ENCODE results near the gene SLC12A1. TPM values are rescaled to one million over a fixed set of nuclear protein-coding genes. Genes with fewer than 3 reads are reported as not detected.

Gene SLC12A1
- total and polyA plus RNA-seq, 2 experiments from 2014 or later: 0.57 to 0.59 TPM

GRCh38 chr15:48331796-48332641 lies 125.9 kb downstream of the SLC12A1 start:
- no peaks in the 10 kb centered on the region for H3K9me2 ChIP-seq (ENCODE audit: insufficient read depth)
- H3F3A ChIP-seq (replicated peaks; ENCODE audit: low read depth): no peaks in the 10 kb centered on the region
- H3K4me1 ChIP-seq (ENCODE audit: insufficient read depth): peaks cover 20% of the 10 kb centered on the region
- H3K27me3 ChIP-seq (ENCODE audit: insufficient read depth): no peaks in the 10 kb centered on the region
- peaks cover 37% of the 10 kb centered on the region for H3K36me3 Mint-ChIP-seq (ENCODE audit: low read depth)
- H3K4me1 Mint-ChIP-seq: peaks cover 34% of the 10 kb centered on the region
- ATAC-seq (peak; percentile 57), DNase-seq (ENCODE audit: low spot score) (peak; percentile 80)
- H3K27ac Mint-ChIP-seq: peak overlapping the region; percentile 96
- no peaks in the 10 kb centered on the region for H3K9me3 Mint-ChIP-seq
- peaks cover 15% of the 10 kb centered on the region; the same call in 1 of the 2 replicates for H3K36me3 ChIP-seq (ENCODE audit: insufficient read depth)
- TF ChIP-seq EZH2 (IDR thresholded peaks at IDR 0.05; ENCODE audit: low read depth, unreplicated experiment) (no peak), POLR2AphosphoS5 (IDR thresholded peaks at IDR 0.05; ENCODE audit: low read depth) (peak; percentile 64)
- peak overlapping the region; percentile 90 for H3K4me3 ChIP-seq
- H3K79me2 ChIP-seq (replicated peaks; ENCODE audit: insufficient read depth): peaks cover 35% of the 10 kb centered on the region
- no peaks in the 10 kb centered on the region; the same call in 1 of the 2 replicates for H4K20me1 ChIP-seq (replicated peaks; ENCODE audit: insufficient read depth)
- H3K27me3 Mint-ChIP-seq (ENCODE audit: insufficient read depth, low read depth, poor library complexity): peaks cover 4% of the 10 kb centered on the region
- peak overlapping the region; percentile 83 for H3K4me2 ChIP-seq
- H3K27ac ChIP-seq (ENCODE audit: low read depth): peak overlapping the region; percentile 89
- H3K4me3 Mint-ChIP-seq: peak overlapping the region; percentile 96
- peak overlapping the region; percentile 81; the same call in 1 of the 2 replicates for H2AFZ ChIP-seq

- peak overlapping the region; percentile 61 for H3K27ac Mint-ChIP-seq
- H3K4me3 Mint-ChIP-seq: peak overlapping the region; percentile 96
- H3F3A ChIP-seq (replicated peaks; ENCODE audit: low read depth): no peaks in the 10 kb centered on the region
- H3K36me3 Mint-ChIP-seq (ENCODE audit: low read depth): peaks cover 41% of the 10 kb centered on the region
- ATAC-seq: no peak
- no peaks in the 10 kb centered on the region; the same call in 1 of the 2 replicates for H4K20me1 ChIP-seq (replicated peaks; ENCODE audit: insufficient read depth)
- peak; percentile 27 for DNase-seq (ENCODE audit: low spot score)
- H2AFZ ChIP-seq: peak overlapping the region; percentile 81; the same call in 1 of the 2 replicates
- H3K27me3 Mint-ChIP-seq (ENCODE audit: insufficient read depth, low read depth, poor library complexity): peaks cover 4% of the 10 kb centered on the region
- peak overlapping the region; percentile 42; the same call in 1 of the 2 replicates for H3K27ac ChIP-seq (ENCODE audit: low read depth)
- peak overlapping the region; percentile 83 for H3K4me2 ChIP-seq
- peaks cover 20% of the 10 kb centered on the region for H3K4me1 ChIP-seq (ENCODE audit: insufficient read depth)
- H3K36me3 ChIP-seq (ENCODE audit: insufficient read depth): peaks cover 20% of the 10 kb centered on the region; the same call in 1 of the 2 replicates
- H3K27me3 ChIP-seq (ENCODE audit: insufficient read depth): no peaks in the 10 kb centered on the region
- no peaks in the 10 kb centered on the region for H3K9me2 ChIP-seq (ENCODE audit: insufficient read depth)
- H3K9me3 Mint-ChIP-seq: no peaks in the 10 kb centered on the region
- peaks cover 35% of the 10 kb centered on the region for H3K79me2 ChIP-seq (replicated peaks; ENCODE audit: insufficient read depth)
- peak overlapping the region; percentile 90 for H3K4me3 ChIP-seq
- H3K4me1 Mint-ChIP-seq: peaks cover 34% of the 10 kb centered on the region
- no peak for TF ChIP-seq ETS1 (IDR thresholded peaks at IDR 0.05)
- no peak for TF ChIP-seq STAT1 (IDR thresholded peaks at IDR 0.05; ENCODE audit: unreplicated experiment)
- no peak for TF ChIP-seq ZNF462 (CRISPR knock-in tag; IDR thresholded peaks at IDR 0.05)
- no peak for TF ChIP-seq NANOG (IDR thresholded peaks at IDR 0.05; ENCODE audit: borderline replicate concordance)
- no peak for TF ChIP-seq ZNF114 (CRISPR knock-in tag; IDR thresholded peaks at IDR 0.05)
- no peak for TF ChIP-seq POLR2AphosphoS5 (IDR thresholded peaks at IDR 0.05; ENCODE audit: low read depth)
- TF ChIP-seq EZH2phosphoT487 (IDR thresholded peaks at IDR 0.05; ENCODE audit: unreplicated experiment): no peak
- TF ChIP-seq EZH2 (IDR thresholded peaks at IDR 0.05; ENCODE audit: low read depth, unreplicated experiment): no peak
- TF ChIP-seq REST (IDR thresholded peaks at IDR 0.05; ENCODE audit: unreplicated experiment): no peak
Observed at GRCh38 chr15:48332642-48333034, 126.5 kb downstream of the SLC12A1 start.

Measured in GM23338 (cell line).